RWPE2 (cell line): ENCODE results near the gene NTRK2.
A peak's percentile ranks its signal among the peaks of the same experiment; 100 is the strongest.

Experiments
- ATAC-seq: fragments of 200-7000 bp; cut with Tn5 transposase; 3 replicates; pipeline ENCODE4 v1.9.1; 2021; ENCODE audit warnings: low read depth
- DNase-seq: peaks from one replicate; pipeline ENCODE4 v3.0.0-alpha.2; 2020; ENCODE audit warnings: low spot score
- H3K27ac ChIP-seq: fragments of 450-650 bp; 2 replicates; pipeline ENCODE4 v1.5.1; 2017; ENCODE audit warnings: mild to moderate bottlenecking; ENCODE audit not compliant: poor library complexity, severe bottlenecking
- H3K27me3 ChIP-seq: fragments of 250-450 bp; sonication (Bioruptor Pico); 2 replicates; pipeline ENCODE4 v1.5.1; 2021; ENCODE audit warnings: mild to moderate bottlenecking, moderate library complexity; ENCODE audit not compliant: insufficient read depth, poor library complexity, severe bottlenecking
- H3K36me3 ChIP-seq: fragments of 250-450 bp; sonication (Bioruptor Pico); 2 replicates; pipeline ENCODE4 v1.5.1; 2020; ENCODE audit warnings: low read depth, mild to moderate bottlenecking, moderate library complexity
- H3K4me1 ChIP-seq: fragments of 250-450 bp; sonication (Bioruptor Pico); 2 replicates; pipeline ENCODE4 v1.5.1; 2021; ENCODE audit warnings: mild to moderate bottlenecking, moderate library complexity; ENCODE audit not compliant: insufficient read depth, poor library complexity, severe bottlenecking
- H3K4me3 ChIP-seq: fragments of 250-450 bp; sonication (Bioruptor Pico); 2 replicates; pipeline ENCODE4 v1.5.1; 2021; ENCODE audit warnings: mild to moderate bottlenecking, moderate library complexity; ENCODE audit not compliant: severe bottlenecking
- H3K9me3 ChIP-seq: fragments of 250-450 bp; sonication (Bioruptor Pico); 2 replicates; pipeline ENCODE4 v1.5.1; 2021; ENCODE audit warnings: mild to moderate bottlenecking, moderate library complexity; ENCODE audit not compliant: severe bottlenecking
- CTCF ChIP-seq: fragments of 450-650 bp; IDR thresholded peaks from one replicate; pipeline ENCODE4 v1.5.1; 2017; ENCODE audit warnings: mild to moderate bottlenecking, moderate library complexity; ENCODE audit not compliant: poor library complexity, severe bottlenecking

NTRK2 gene

GRCh38 chr9:84988621-84989020 lies 319.1 kb downstream of the NTRK2 start:
- Histone ChIP-seq H3K36me3 (no peaks in the 10 kb centered on the region), H3K27me3 (no peaks in the 10 kb centered on the region), H3K4me3 (no peak overlapping the region), H3K27ac (no peak overlapping the region), H3K4me1 (peaks cover 15% of the 10 kb centered on the region), H3K9me3 (no peaks in the 10 kb centered on the region)
- ATAC-seq (no peak), DNase-seq (no peak)
- no peak for TF ChIP-seq CTCF

GRCh38 chr9:84990416-84990815 lies 320.9 kb downstream of the NTRK2 start:
- no peak overlapping the region for H3K4me3 ChIP-seq
- no peaks in the 10 kb centered on the region for H3K27me3 ChIP-seq
- DNase-seq (no peak), ATAC-seq (peak; percentile 53)
- no peaks in the 10 kb centered on the region for H3K9me3 ChIP-seq
- peak overlapping the region; percentile 43 for H3K27ac ChIP-seq
- peaks cover 16% of the 10 kb centered on the region for H3K4me1 ChIP-seq
- H3K36me3 ChIP-seq = no peaks in the 10 kb centered on the region
- TF ChIP-seq CTCF = no peak

- Histone ChIP-seq H3K4me1 (peaks cover 22% of the 10 kb centered on the region), H3K27ac (peak overlapping the region; percentile 43), H3K27me3 (no peaks in the 10 kb centered on the region), H3K36me3 (no peaks in the 10 kb centered on the region), H3K9me3 (no peaks in the 10 kb centered on the region), H3K4me3 (no peak overlapping the region)
- TF ChIP-seq CTCF = no peak
- ATAC-seq = no peak
- no peak for DNase-seq
Observed at GRCh38 chr9:84990850-84991513, 321.5 kb downstream of the NTRK2 start.

- Histone ChIP-seq H3K36me3 (no peaks in the 10 kb centered on the region), H3K27me3 (no peaks in the 10 kb centered on the region), H3K4me3 (no peak overlapping the region), H3K9me3 (no peaks in the 10 kb centered on the region), H3K27ac (no peak overlapping the region), H3K4me1 (peaks cover 27% of the 10 kb centered on the region)
- ATAC-seq = no peak
- TF ChIP-seq CTCF = no peak
- no peak for DNase-seq
Observed at GRCh38 chr9:84991514-84991870, 322.0 kb downstream of the NTRK2 start.

- DNase-seq = no peak
- no peaks in the 10 kb centered on the region for H3K27me3 ChIP-seq
- ATAC-seq = no peak
Observed at GRCh38 chr9:84992381-84992780, 322.9 kb downstream of the NTRK2 start.

More at GRCh38 chr9:84992381-84992780, 322.9 kb downstream of the NTRK2 start:
- no peak overlapping the region for H3K4me3 ChIP-seq
- H3K27ac ChIP-seq = no peak overlapping the region
- H3K4me1 ChIP-seq = peaks cover 29% of the 10 kb centered on the region
- no peak for TF ChIP-seq CTCF
- no peaks in the 10 kb centered on the region for H3K9me3 ChIP-seq
- H3K36me3 ChIP-seq = no peaks in the 10 kb centered on the region
